Tibial nerve (tissue), 4 donors: ENCODE data around the gene PSD4.

Experiments
- EP300 ChIP-seq, 2 donors: sonication (generic); formaldehyde crosslinking; IDR thresholded peaks; one replicate each; pipeline ENCODE4 v1.6.1; 2017; ENCODE audit warnings: antibody characterized with exemption in 2 of 2, mild to moderate bottlenecking in 1 of 2
- POLR2A ChIP-seq, 2 donors: fragments of 450-650 bp; IDR thresholded peaks; one replicate each; pipeline ENCODE4 v1.6.1; 2017; ENCODE audit warnings: antibody characterized with exemption in 2 of 2, mild to moderate bottlenecking in 2 of 2, moderate library complexity in 2 of 2
- TF ChIP-seq, protein P1 (sequence below), 5 experiments: fragments of 200-600 bp in 3 of 5; fragments of 450-650 bp in 2 of 5; sonication (generic) in 3 of 5; IDR thresholded peaks; one replicate each; pipeline ENCODE4 v1.5.1; 2016 to 2019; ENCODE audit warnings: antibody characterized with exemption in 5 of 5, mild to moderate bottlenecking in 3 of 5, moderate library complexity in 2 of 5

DNA sequence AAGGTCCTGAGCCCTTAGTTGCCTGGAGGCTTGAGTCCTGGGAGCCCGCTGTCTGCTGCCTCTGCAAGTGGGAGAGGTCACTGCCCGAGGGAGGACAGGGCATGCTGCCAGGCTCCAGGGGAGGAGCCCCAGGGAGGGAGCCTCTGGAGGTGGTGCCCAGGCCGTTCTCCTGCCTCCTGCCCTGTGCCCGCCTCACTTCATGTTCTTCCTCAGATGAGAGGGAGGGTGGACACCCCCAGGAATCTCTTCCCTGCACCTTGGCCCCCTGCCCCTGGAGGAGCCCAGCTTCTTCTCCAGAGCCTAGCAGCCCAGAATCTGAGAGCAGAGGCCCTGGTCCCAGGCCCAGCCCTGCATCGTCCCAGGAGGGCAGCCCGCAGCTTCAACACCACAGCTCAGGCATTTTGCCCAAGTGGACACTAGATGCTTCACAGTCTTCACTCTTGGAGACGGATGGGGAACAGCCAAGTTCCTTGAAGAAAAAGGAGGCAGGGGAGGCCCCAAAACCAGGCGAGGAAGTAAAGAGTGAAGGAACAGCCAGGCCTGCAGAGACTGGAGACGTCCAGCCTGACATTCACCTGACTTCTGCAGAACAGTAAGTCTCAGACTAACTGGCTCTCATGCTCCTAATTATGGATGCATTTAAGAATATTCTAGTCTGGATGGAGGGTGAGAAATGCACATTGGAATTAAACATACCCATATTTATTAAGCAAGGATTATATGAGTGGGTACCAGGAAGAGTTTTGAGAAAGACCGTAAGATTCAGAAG is 12.1 kb downstream of the PSD4 start:
- TF ChIP-seq, protein P1, sequence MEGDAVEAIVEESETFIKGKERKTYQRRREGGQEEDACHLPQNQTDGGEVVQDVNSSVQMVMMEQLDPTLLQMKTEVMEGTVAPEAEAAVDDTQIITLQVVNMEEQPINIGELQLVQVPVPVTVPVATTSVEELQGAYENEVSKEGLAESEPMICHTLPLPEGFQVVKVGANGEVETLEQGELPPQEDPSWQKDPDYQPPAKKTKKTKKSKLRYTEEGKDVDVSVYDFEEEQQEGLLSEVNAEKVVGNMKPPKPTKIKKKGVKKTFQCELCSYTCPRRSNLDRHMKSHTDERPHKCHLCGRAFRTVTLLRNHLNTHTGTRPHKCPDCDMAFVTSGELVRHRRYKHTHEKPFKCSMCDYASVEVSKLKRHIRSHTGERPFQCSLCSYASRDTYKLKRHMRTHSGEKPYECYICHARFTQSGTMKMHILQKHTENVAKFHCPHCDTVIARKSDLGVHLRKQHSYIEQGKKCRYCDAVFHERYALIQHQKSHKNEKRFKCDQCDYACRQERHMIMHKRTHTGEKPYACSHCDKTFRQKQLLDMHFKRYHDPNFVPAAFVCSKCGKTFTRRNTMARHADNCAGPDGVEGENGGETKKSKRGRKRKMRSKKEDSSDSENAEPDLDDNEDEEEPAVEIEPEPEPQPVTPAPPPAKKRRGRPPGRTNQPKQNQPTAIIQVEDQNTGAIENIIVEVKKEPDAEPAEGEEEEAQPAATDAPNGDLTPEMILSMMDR (IDR thresholded peaks at IDR 0.05): no peak
- TF ChIP-seq POLR2A (IDR thresholded peaks at IDR 0.05) (no peak), EP300 (IDR thresholded peaks at IDR 0.05) (no peak)
